ENCODE measurements around the gene ZNF526. TPM values are rescaled to one million over a fixed set of nuclear protein-coding genes. Genes with fewer than 3 reads are reported as not detected.
"Not testable (repeated sequence)": the region's sequence is repeated elsewhere in the genome, so short reads cannot be mapped to it uniquely, and the experiment has no call there.

ZNF526 gene
- total and polyA plus RNA-seq, 4 donors, result 1.7 to 8.8 (median 3.8) TPM

GRCh38 chr19:42266105-42266504 lies 46.0 kb downstream of the ZNF526 start:
- H3K4me3 ChIP-seq (ENCODE audit: low read depth in 1 of 3, low read length in 3 of 3); H3K27me3 ChIP-seq (ENCODE audit: control insufficient read depth in 4 of 4, insufficient read depth in 4 of 4, low read length in 3 of 4); H3K36me3 ChIP-seq (ENCODE audit: control insufficient read depth in 4 of 4, insufficient read depth in 3 of 4, low read depth in 1 of 4, low read length in 3 of 4); H3K9me3 ChIP-seq (ENCODE audit: control insufficient read depth in 4 of 4, low read length in 3 of 4); H3K27ac ChIP-seq (ENCODE audit: low read depth in 1 of 2, low read length in 2 of 2); DNase-seq (ENCODE audit: low spot score); H3K9ac ChIP-seq (ENCODE audit: low read depth in 1 of 2, low read length in 2 of 2): not testable (repeated sequence)
- WGBS, result 93% methylated on average over 4 of the region's 4 CpGs
- H3K4me1 ChIP-seq (ENCODE audit: control insufficient read depth in 4 of 4, insufficient read depth in 4 of 4, low read length in 3 of 4), result peaks cover 1 to 13% (median 6%) of the 10 kb centered on the region in 4 donors

DNA sequence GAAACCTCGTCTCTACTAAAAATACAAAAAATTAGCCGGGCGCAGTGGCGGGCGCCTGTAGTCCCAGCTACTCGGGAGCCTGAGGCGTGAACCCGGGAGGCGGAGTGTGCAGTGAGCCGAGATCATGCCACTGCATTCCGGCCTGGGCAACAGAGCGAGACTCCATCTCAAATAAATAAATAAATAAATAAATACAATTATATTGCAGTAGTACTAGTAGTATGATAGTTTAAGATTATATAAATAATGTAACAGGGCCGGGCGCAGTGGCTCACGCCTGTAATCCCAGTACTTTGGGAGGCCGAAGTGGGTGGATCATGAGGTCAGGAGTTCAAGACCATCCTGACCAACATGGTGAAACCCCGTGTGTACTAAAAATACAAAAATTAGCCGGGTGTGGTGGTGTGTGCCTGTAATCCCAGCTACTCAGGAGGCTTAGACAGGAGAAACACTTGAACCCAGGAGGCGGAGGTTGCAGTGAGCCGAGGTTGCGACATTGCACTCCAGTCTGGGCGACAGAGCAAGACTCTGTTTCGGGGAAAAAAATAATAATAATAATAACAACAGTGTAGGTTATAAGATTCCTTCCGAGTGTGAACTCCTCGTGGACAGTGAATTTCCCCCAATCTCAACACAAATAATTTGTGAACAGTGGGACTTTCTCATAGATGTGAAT lies 47.0 kb downstream of the ZNF526 start:
- not testable (repeated sequence) for H3K4me3 ChIP-seq (ENCODE audit: low read depth in 1 of 3, low read length in 3 of 3); H3K9me3 ChIP-seq (ENCODE audit: control insufficient read depth in 4 of 4, low read length in 3 of 4); DNase-seq (ENCODE audit: low spot score); H3K27me3 ChIP-seq (ENCODE audit: control insufficient read depth in 4 of 4, insufficient read depth in 4 of 4, low read length in 3 of 4); H3K36me3 ChIP-seq (ENCODE audit: control insufficient read depth in 4 of 4, insufficient read depth in 3 of 4, low read depth in 1 of 4, low read length in 3 of 4)
- Histone ChIP-seq H3K27ac (ENCODE audit: low read depth in 1 of 2, low read length in 2 of 2) (peak overlapping the region in 1 of 2 donors; percentile 99), H3K9ac (ENCODE audit: low read depth in 1 of 2, low read length in 2 of 2) (peak overlapping the region in 1 of 2 donors; percentile 100), H3K4me1 (ENCODE audit: control insufficient read depth in 4 of 4, insufficient read depth in 4 of 4, low read length in 3 of 4) (peaks cover 5 to 19% (median 11%) of the 10 kb centered on the region in 4 donors)
- 93% methylated on average over 25 of the region's 25 CpGs for WGBS

DNA sequence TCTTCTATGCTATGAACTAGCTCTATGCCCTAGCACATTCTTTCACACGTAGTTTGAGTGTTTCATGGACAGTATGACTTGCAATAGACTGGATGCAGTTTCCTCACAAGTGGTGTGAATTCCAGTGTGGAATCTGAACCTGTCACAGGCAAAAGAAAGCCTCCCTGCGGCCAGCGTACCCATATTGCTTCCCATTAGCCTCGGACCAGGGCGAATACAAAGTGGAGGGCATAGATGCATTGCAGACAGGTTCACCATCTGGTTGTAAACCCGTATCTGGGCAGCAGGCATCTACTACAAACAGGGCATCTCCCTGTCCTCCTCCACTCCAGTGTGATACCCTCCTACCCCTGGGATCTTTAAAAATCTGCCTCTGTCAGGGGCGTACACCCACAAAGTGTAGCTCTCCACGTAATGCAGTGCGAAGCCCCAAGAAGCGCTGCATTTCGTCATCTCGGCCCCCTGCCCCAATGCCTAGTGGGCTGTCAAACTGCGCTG lies 47.6 kb downstream of the ZNF526 start:
- H3K27me3 ChIP-seq (ENCODE audit: control insufficient read depth in 4 of 4, insufficient read depth in 4 of 4, low read length in 3 of 4), result no peaks in the 10 kb centered on the region

GRCh38 chr19:42268142-42268703 lies 48.1 kb downstream of the ZNF526 start:
- Histone ChIP-seq H3K9ac (ENCODE audit: low read depth in 1 of 2, low read length in 2 of 2) (peak overlapping the region; percentile 87 to 100), H3K27ac (ENCODE audit: low read depth in 1 of 2, low read length in 2 of 2) (peak overlapping the region; percentile 96 to 99), H3K36me3 (ENCODE audit: control insufficient read depth in 4 of 4, insufficient read depth in 3 of 4, low read depth in 1 of 4, low read length in 3 of 4) (peaks cover 0 to 8% (median 3%) of the 10 kb centered on the region in 4 donors), H3K9me3 (ENCODE audit: control insufficient read depth in 4 of 4, low read length in 3 of 4) (no peaks in the 10 kb centered on the region), H3K4me3 (ENCODE audit: low read depth in 1 of 3, low read length in 3 of 3) (peak overlapping the region; percentile 48 to 74 (median 49)), H3K27me3 (ENCODE audit: control insufficient read depth in 4 of 4, insufficient read depth in 4 of 4, low read length in 3 of 4) (no peaks in the 10 kb centered on the region), H3K4me1 (ENCODE audit: control insufficient read depth in 4 of 4, insufficient read depth in 4 of 4, low read length in 3 of 4) (peaks cover 5 to 19% (median 11%) of the 10 kb centered on the region in 4 donors)
- DNase-seq (ENCODE audit: low spot score), result peak; percentile 98
- under 1% methylated on average over 46 of the region's 46 CpGs for WGBS
- TF ChIP-seq, protein P1, sequence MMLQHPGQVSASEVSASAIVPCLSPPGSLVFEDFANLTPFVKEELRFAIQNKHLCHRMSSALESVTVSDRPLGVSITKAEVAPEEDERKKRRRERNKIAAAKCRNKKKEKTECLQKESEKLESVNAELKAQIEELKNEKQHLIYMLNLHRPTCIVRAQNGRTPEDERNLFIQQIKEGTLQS (IDR thresholded peaks at IDR 0.05), result peak; percentile 74
- TF ChIP-seq, protein P2, sequence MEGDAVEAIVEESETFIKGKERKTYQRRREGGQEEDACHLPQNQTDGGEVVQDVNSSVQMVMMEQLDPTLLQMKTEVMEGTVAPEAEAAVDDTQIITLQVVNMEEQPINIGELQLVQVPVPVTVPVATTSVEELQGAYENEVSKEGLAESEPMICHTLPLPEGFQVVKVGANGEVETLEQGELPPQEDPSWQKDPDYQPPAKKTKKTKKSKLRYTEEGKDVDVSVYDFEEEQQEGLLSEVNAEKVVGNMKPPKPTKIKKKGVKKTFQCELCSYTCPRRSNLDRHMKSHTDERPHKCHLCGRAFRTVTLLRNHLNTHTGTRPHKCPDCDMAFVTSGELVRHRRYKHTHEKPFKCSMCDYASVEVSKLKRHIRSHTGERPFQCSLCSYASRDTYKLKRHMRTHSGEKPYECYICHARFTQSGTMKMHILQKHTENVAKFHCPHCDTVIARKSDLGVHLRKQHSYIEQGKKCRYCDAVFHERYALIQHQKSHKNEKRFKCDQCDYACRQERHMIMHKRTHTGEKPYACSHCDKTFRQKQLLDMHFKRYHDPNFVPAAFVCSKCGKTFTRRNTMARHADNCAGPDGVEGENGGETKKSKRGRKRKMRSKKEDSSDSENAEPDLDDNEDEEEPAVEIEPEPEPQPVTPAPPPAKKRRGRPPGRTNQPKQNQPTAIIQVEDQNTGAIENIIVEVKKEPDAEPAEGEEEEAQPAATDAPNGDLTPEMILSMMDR (IDR thresholded peaks at IDR 0.05; ENCODE audit: low read depth, low read length, missing input control), result peak; percentile 11
- TF ChIP-seq MAX (IDR thresholded peaks at IDR 0.05) (peak; percentile 70), JUND (IDR thresholded peaks at IDR 0.05) (peak; percentile 97 to 99), RXRA (IDR thresholded peaks at IDR 0.05) (peak; percentile 69 to 77), SP1 (IDR thresholded peaks at IDR 0.05) (no peak), GABPA (IDR thresholded peaks at IDR 0.05 in 1 of 2, conservative IDR thresholded peaks at IDR 0.05 in 1 of 2) (no peak), TAF1 (conservative IDR thresholded peaks at IDR 0.05) (no peak), EGR1 (IDR thresholded peaks at IDR 0.05; ENCODE audit: low read depth in 2 of 2) (no peak), NR2F2 (IDR thresholded peaks at IDR 0.05) (no peak), FOXA2 (IDR thresholded peaks at IDR 0.05) (peak; percentile 55), ZBTB33 (IDR thresholded peaks at IDR 0.05) (no peak)
- TF ChIP-seq, protein P3, sequence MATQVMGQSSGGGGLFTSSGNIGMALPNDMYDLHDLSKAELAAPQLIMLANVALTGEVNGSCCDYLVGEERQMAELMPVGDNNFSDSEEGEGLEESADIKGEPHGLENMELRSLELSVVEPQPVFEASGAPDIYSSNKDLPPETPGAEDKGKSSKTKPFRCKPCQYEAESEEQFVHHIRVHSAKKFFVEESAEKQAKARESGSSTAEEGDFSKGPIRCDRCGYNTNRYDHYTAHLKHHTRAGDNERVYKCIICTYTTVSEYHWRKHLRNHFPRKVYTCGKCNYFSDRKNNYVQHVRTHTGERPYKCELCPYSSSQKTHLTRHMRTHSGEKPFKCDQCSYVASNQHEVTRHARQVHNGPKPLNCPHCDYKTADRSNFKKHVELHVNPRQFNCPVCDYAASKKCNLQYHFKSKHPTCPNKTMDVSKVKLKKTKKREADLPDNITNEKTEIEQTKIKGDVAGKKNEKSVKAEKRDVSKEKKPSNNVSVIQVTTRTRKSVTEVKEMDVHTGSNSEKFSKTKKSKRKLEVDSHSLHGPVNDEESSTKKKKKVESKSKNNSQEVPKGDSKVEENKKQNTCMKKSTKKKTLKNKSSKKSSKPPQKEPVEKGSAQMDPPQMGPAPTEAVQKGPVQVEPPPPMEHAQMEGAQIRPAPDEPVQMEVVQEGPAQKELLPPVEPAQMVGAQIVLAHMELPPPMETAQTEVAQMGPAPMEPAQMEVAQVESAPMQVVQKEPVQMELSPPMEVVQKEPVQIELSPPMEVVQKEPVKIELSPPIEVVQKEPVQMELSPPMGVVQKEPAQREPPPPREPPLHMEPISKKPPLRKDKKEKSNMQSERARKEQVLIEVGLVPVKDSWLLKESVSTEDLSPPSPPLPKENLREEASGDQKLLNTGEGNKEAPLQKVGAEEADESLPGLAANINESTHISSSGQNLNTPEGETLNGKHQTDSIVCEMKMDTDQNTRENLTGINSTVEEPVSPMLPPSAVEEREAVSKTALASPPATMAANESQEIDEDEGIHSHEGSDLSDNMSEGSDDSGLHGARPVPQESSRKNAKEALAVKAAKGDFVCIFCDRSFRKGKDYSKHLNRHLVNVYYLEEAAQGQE (IDR thresholded peaks at IDR 0.05), result peak; percentile 69

More for the DNA sequence above, 47.6 kb downstream of the ZNF526 start:
- H3K4me3 ChIP-seq (ENCODE audit: low read depth in 1 of 3, low read length in 3 of 3), result peak overlapping the region; percentile 17 to 33 (median 29)
- peak overlapping the region; percentile 82 to 100 for H3K9ac ChIP-seq (ENCODE audit: low read depth in 1 of 2, low read length in 2 of 2)
- peak overlapping the region; percentile 79 to 99 for H3K27ac ChIP-seq (ENCODE audit: low read depth in 1 of 2, low read length in 2 of 2)
- peaks cover 0 to 6% (median 2%) of the 10 kb centered on the region in 4 donors for H3K36me3 ChIP-seq (ENCODE audit: control insufficient read depth in 4 of 4, insufficient read depth in 3 of 4, low read depth in 1 of 4, low read length in 3 of 4)
- H3K9me3 ChIP-seq (ENCODE audit: control insufficient read depth in 4 of 4, low read length in 3 of 4), result no peaks in the 10 kb centered on the region
- no peak for DNase-seq (ENCODE audit: low spot score)
- WGBS, result 10% methylated on average over 13 of the region's 13 CpGs
- peaks cover 5 to 19% (median 11%) of the 10 kb centered on the region in 4 donors for H3K4me1 ChIP-seq (ENCODE audit: control insufficient read depth in 4 of 4, insufficient read depth in 4 of 4, low read length in 3 of 4)
- TF ChIP-seq HNF4G (IDR thresholded peaks at IDR 0.05) (no peak), TAF1 (conservative IDR thresholded peaks at IDR 0.05) (no peak)
